Thyroid gland (tissue), 4 donors: ENCODE data around the gene PPP1R2C. TPM values are rescaled to one million over a fixed set of nuclear protein-coding genes. Genes with fewer than 3 reads are reported as not detected.

Experiments used
- DNase-seq, 2 donors: peaks; one replicate each; pipeline ENCODE4 v3.0.0-alpha.2; 2019
- H3K27ac ChIP-seq, 3 donors: fragments of 200-600 bp; sonication (generic); 1 replicate in 2 of 3; 2 replicates in 1 of 3; pipeline ENCODE4 v1.5.1; 2016 to 2019; ENCODE audit warnings: mild to moderate bottlenecking in 1 of 3, moderate library complexity in 1 of 3
- H3K27me3 ChIP-seq: fragments of 200-600 bp; sonication (generic); one replicate; pipeline ENCODE4 v1.5.1; 2019
- H3K36me3 ChIP-seq, 2 donors: fragments of 200-600 bp; sonication (generic); one replicate each; pipeline ENCODE4 v1.5.1; 2016 to 2019
- H3K4me1 ChIP-seq, 2 donors: fragments of 200-600 bp; sonication (generic); one replicate each; pipeline ENCODE4 v1.5.1; 2017 to 2019
- H3K4me3 ChIP-seq, 3 donors: fragments of 200-600 bp; sonication (generic); replicated peaks in 1 of 3; 1 replicate in 2 of 3; 2 replicates in 1 of 3; pipeline ENCODE4 v1.5.1; 2016; ENCODE audit warnings: mild to moderate bottlenecking in 1 of 3
- H3K9me3 ChIP-seq: fragments of 200-600 bp; sonication (generic); one replicate; pipeline ENCODE4 v1.5.1; 2017
- POLR2A ChIP-seq, 2 donors: fragments of 450-650 bp; IDR thresholded peaks; one replicate each; pipeline ENCODE4 v1.6.1; 2017; ENCODE audit warnings: antibody characterized with exemption in 2 of 2, mild to moderate bottlenecking in 2 of 2, moderate library complexity in 1 of 2
- WGBS, 2 donors: methylation state at CpG; one replicate each; pipeline ENCODE4 v1.1.5; 2017; 5-methylcytosine and 5-hydroxymethylcytosine counted together
- intact Hi-C: fragments of 100-400 bp; cut with DNase I; formaldehyde crosslinking; loops from one replicate; pipeline ENCODE4 v1.15.1; 2023
- total RNA-seq, 4 donors: library from RNA; depleted of rRNA; stranded (reverse); fragments of >200 nt; gene quantifications; one replicate each; pipeline ENCODE4 v1.2.3, GENCODE V29; 2016
- TF ChIP-seq, protein P1 (sequence below), 6 experiments: fragments of 200-600 bp in 3 of 6; fragments of 450-650 bp in 3 of 6; sonication (generic) in 3 of 6; IDR thresholded peaks; one replicate each; pipeline ENCODE4 v1.5.1; 2016 to 2019; ENCODE audit warnings: antibody characterized with exemption in 6 of 6, mild to moderate bottlenecking in 2 of 6, inconsistent platforms in 1 of 6, moderate library complexity in 1 of 6

PPP1R2C gene
- total RNA-seq, 4 donors from 2014 or later, result not detected

DNA sequence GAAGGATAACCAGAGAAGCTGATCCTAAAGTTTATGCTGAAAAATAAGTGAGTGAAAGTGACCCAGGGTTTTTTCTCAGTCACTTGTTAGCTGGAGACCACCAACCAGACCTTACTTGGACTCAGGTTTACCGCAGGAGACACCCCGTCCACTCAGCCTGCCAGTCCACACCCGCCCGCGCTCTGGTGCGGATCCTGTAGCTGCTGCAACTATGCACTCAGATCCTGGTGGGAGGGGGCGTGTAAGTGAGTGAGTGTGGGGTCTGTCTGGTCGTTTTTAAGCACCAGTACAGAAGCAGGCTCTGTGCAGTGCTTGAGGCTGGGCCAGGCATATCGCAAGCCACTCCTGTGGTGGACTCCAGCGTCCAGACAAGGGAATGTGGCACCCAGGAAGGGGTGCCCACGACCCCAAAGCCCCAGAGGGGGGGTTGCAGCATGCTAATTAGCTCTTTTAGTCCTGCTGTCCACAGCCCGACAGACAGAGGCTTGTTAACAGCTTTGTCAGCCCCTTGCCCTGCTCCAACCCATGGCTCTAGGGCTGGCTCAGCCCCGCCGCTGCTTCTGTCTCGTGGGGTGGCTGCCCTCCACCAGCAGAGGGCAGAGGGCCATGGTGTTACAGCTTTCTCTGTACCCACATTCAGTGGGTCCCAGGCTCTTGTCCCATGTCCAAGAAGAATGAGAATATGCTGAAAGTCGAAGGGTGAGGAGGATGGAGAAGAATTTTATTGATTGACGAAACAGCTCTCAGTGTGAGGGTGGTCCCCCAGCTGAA is 40.4 kb upstream of the PPP1R2C start:
- no peak for TF ChIP-seq POLR2A (IDR thresholded peaks at IDR 0.05)
- TF ChIP-seq, protein P1, sequence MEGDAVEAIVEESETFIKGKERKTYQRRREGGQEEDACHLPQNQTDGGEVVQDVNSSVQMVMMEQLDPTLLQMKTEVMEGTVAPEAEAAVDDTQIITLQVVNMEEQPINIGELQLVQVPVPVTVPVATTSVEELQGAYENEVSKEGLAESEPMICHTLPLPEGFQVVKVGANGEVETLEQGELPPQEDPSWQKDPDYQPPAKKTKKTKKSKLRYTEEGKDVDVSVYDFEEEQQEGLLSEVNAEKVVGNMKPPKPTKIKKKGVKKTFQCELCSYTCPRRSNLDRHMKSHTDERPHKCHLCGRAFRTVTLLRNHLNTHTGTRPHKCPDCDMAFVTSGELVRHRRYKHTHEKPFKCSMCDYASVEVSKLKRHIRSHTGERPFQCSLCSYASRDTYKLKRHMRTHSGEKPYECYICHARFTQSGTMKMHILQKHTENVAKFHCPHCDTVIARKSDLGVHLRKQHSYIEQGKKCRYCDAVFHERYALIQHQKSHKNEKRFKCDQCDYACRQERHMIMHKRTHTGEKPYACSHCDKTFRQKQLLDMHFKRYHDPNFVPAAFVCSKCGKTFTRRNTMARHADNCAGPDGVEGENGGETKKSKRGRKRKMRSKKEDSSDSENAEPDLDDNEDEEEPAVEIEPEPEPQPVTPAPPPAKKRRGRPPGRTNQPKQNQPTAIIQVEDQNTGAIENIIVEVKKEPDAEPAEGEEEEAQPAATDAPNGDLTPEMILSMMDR (IDR thresholded peaks at IDR 0.05), result no peak
- intact Hi-C loops, result no loop called here
- Histone ChIP-seq H3K4me1 (no peaks in the 10 kb centered on the region), H3K27me3 (no peaks in the 10 kb centered on the region), H3K27ac (no peak overlapping the region), H3K4me3 (no peak overlapping the region), H3K36me3 (no peaks in the 10 kb centered on the region), H3K9me3 (no peaks in the 10 kb centered on the region)
- no peak for DNase-seq
- WGBS, 2 donors, result 94 to 96% methylated on average over 8 to 9 of the region's 17 CpGs

DNA sequence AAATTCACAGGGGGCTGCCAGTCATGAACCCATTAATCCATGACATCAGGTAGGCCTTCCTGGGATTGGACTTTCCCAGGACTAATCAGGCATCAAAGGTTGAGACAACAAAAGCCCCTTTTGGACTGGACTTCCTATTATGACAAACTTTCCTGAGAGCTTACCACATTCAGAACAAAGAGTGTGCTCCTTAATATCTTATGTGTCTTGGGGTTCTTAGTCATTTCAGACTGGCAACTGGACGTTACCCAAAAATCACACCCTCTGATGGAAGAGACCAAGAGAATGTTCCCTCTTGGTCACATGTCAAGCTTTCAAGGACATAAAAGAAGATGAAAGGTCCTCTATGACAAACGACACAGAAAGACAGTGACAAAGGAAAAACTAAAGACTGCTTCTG is 31.6 kb upstream of the PPP1R2C start:
- Histone ChIP-seq H3K4me1 (no peaks in the 10 kb centered on the region), H3K27ac (no peak overlapping the region), H3K4me3 (no peak overlapping the region), H3K36me3 (no peaks in the 10 kb centered on the region), H3K9me3 (no peaks in the 10 kb centered on the region), H3K27me3 (no peaks in the 10 kb centered on the region)
- TF ChIP-seq POLR2A (IDR thresholded peaks at IDR 0.05), result no peak
- TF ChIP-seq, protein P1 (IDR thresholded peaks at IDR 0.05), result no peak
- 25 to 40% methylated on average over 2 of the region's 2 CpGs for WGBS, 2 donors
- intact Hi-C loops, result no loop called here
- DNase-seq, result no peak

DNA sequence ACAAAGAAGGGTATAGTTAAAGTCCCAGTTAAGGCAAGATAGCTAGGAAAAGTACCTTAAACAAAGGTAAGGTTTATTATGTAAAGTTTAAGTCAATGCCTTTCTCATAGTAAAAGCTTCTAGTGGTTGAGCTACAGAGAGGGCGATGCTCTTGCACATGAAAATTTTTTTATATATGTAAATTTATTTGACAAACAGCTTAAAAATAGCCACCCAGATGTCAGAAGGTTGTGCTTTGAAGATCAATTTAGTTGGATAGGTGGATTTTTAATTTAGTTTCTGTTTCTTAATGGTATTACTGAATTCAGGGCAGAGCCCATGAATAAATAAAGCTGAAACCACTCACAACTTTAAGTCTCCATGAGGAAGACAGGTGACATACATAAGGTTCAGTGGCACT is 29.4 kb upstream of the PPP1R2C start:
- no peak overlapping the region for H3K27ac ChIP-seq
- 97% methylated on average over 1 of the region's 1 CpG for WGBS, 2 donors
- H3K27me3 ChIP-seq, result no peaks in the 10 kb centered on the region
- no peak for DNase-seq
- TF ChIP-seq POLR2A (IDR thresholded peaks at IDR 0.05), result no peak
- H3K9me3 ChIP-seq, result no peaks in the 10 kb centered on the region
- intact Hi-C loops, result no loop called here
- H3K4me3 ChIP-seq, result no peak overlapping the region
- H3K4me1 ChIP-seq, result no peaks in the 10 kb centered on the region
- H3K36me3 ChIP-seq, result no peaks in the 10 kb centered on the region

DNA sequence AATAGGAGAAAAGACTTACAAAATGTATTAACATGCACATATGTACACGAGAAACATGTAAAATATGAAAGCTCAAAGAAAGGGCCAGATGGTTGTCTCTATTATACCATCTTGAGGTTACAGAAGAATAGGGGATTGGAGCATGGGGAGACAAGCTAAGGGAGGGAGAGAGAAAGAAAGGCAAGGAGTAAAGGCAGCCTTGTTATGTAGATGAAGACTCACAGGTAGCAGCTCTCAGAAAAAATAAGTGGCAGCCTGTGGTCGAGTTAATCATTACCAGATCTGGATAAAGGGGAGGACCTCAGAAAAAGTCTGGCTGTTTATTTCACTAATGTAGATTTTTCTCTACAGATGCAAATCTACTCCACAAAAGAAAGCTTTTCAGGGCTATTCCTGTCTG is 26.6 kb upstream of the PPP1R2C start:
- no peaks in the 10 kb centered on the region for H3K27me3 ChIP-seq
- H3K36me3 ChIP-seq, result no peaks in the 10 kb centered on the region
- H3K27ac ChIP-seq, result no peak overlapping the region
- 68 to 73% methylated on average over 2 of the region's 2 CpGs for WGBS, 2 donors
- intact Hi-C loops, result no loop called here
- no peaks in the 10 kb centered on the region for H3K9me3 ChIP-seq
- H3K4me3 ChIP-seq, result no peak overlapping the region
- TF ChIP-seq POLR2A (IDR thresholded peaks at IDR 0.05), result no peak
- TF ChIP-seq, protein P1 (IDR thresholded peaks at IDR 0.05), result no peak
- no peak for DNase-seq
- H3K4me1 ChIP-seq, result no peaks in the 10 kb centered on the region

DNA sequence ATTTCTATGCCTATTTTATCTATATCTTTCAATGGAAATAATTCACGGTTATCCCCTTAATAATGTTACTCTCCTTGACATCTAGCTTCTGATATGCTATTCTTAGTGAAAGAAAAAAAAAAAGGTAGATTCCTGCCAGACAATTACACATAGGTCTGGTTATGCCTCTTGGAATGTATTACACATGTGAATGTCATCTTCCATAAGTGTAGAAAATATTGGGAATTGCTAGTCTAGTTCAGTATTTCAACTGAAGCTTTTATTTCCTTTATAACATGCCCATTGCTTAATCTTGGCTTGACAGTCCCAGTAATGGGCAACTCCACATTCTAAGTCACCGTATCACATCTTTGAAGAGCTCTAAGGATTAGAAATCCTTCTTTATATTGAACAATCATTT is 25.4 kb upstream of the PPP1R2C start:
- Histone ChIP-seq H3K27me3 (no peaks in the 10 kb centered on the region), H3K4me1 (no peaks in the 10 kb centered on the region), H3K9me3 (no peaks in the 10 kb centered on the region), H3K4me3 (no peak overlapping the region), H3K27ac (no peak overlapping the region), H3K36me3 (no peaks in the 10 kb centered on the region)
- TF ChIP-seq, protein P1 (IDR thresholded peaks at IDR 0.05), result no peak
- TF ChIP-seq POLR2A (IDR thresholded peaks at IDR 0.05), result no peak
- intact Hi-C loops, result no loop called here
- DNase-seq, result no peak
- WGBS, 2 donors, result 92 to 95% methylated on average over 2 of the region's 2 CpGs
